Prostate gland (tissue), 2 donors: ENCODE data around the gene MEG3. TPM values are rescaled to one million over a fixed set of nuclear protein-coding genes. Genes with fewer than 3 reads are reported as not detected.

Experiments
- DNase-seq: peaks from one replicate; pipeline ENCODE4 v3.0.0-alpha.2; 2019; ENCODE audit warnings: low spot score
- H3K27ac ChIP-seq, 2 donors: fragments of 200-600 bp; sonication (generic); 2 replicates each; pipeline ENCODE4 v1.5.1; 2017 to 2019
- H3K27me3 ChIP-seq: fragments of 200-600 bp; sonication (generic); replicated peaks from 2 replicates; pipeline ENCODE4 v1.5.1; 2019; ENCODE audit not compliant: insufficient read depth
- H3K36me3 ChIP-seq, 2 donors: fragments of 200-600 bp; sonication (generic); 1 replicate in 1 of 2; 2 replicates in 1 of 2; pipeline versions ENCODE4 v1.5.1 to v1.8.1; 2017 to 2019
- H3K4me1 ChIP-seq: fragments of 200-600 bp; sonication (generic); replicated peaks from 2 replicates; pipeline ENCODE4 v1.5.1; 2019
- H3K4me3 ChIP-seq, 2 donors: fragments of 200-600 bp; sonication (generic); 2 replicates each; pipeline ENCODE4 v1.5.1; 2017 to 2019
- H3K9me3 ChIP-seq: fragments of 200-600 bp; sonication (generic); 2 replicates; pipeline ENCODE4 v1.5.1; 2017
- CTCF ChIP-seq, 4 experiments: fragments of 200-600 bp in 2 of 4; fragments of 450-650 bp in 2 of 4; sonication (generic) in 2 of 4; IDR thresholded peaks; 1 replicate in 3 of 4; 2 replicates in 1 of 4; pipeline ENCODE4 v1.5.1; 2016 to 2019; ENCODE audit warnings: antibody characterized with exemption in 4 of 4, mild to moderate bottlenecking in 2 of 4, moderate library complexity in 2 of 4
- POLR2A ChIP-seq: fragments of 450-650 bp; IDR thresholded peaks from one replicate; pipeline ENCODE4 v1.6.1; 2016; ENCODE audit warnings: antibody characterized with exemption, mild to moderate bottlenecking
- POLR2AphosphoS5 ChIP-seq: sonication (generic); formaldehyde crosslinking; IDR thresholded peaks from one replicate; pipeline ENCODE4 v1.6.1; 2017; ENCODE audit warnings: antibody characterized with exemption
- WGBS: methylation state at CpG from one replicate; pipeline ENCODE4 v1.1.5; 2018; 5-methylcytosine and 5-hydroxymethylcytosine counted together
- intact Hi-C: fragments of 100-400 bp; cut with DNase I; formaldehyde crosslinking; loops from one replicate; pipeline ENCODE4 v1.14.2; 2022
- total RNA-seq, 2 donors: library from RNA; depleted of rRNA; stranded (reverse); fragments of >200 nt; gene quantifications; one replicate each; pipeline ENCODE4 v1.1.0, GENCODE V29; 2016

Gene MEG3
- total RNA-seq, 2 donors from 2014 or later, result 21.9 to 135 TPM

- TF ChIP-seq POLR2A, result no peak
- TF ChIP-seq CTCF (IDR thresholded peaks at IDR 0.05), result no peak
- no peak for TF ChIP-seq POLR2AphosphoS5
- Histone ChIP-seq H3K36me3 (no peaks in the 10 kb centered on the region), H3K9me3 (no peaks in the 10 kb centered on the region), H3K4me1 (no peaks in the 10 kb centered on the region), H3K4me3 (no peak overlapping the region), H3K27ac (no peak overlapping the region), H3K27me3 (no peaks in the 10 kb centered on the region)
- intact Hi-C loops, result no loop called here
- 85% methylated on average over 9 of the region's 9 CpGs for WGBS
- DNase-seq, result no peak
Measured at GRCh38 chr14:100804558-100805309, 21.2 kb upstream of the MEG3 start.

DNA sequence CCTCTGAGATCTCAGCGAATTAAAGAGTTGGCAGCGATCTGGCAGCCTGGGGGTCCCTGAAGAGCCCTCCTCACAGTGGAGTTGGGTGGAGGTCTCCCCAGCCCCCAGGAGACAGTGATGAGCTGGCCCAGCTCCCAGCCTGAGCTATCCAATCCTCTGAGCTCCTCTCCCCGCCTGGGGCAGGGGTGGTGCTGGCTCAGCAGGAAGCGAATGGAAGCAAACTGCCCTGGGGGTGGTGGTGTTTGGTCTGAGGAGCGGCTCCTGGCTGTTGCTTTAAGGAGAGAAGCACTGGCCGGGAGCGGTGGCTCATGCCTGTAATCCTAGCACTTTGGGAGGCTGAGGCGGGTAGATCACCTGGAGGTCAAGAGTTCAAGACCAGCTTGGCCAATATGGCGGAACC lies 19.5 kb upstream of the MEG3 start:
- no peaks in the 10 kb centered on the region for H3K27me3 ChIP-seq
- no peak overlapping the region for H3K27ac ChIP-seq
- no peaks in the 10 kb centered on the region for H3K4me1 ChIP-seq
- no peak for DNase-seq
- H3K36me3 ChIP-seq, result no peaks in the 10 kb centered on the region
- H3K4me3 ChIP-seq, result no peak overlapping the region
- TF ChIP-seq CTCF (IDR thresholded peaks at IDR 0.05) (no peak), POLR2AphosphoS5 (no peak), POLR2A (no peak)
- 82% methylated on average over 9 of the region's 9 CpGs for WGBS
- no peaks in the 10 kb centered on the region for H3K9me3 ChIP-seq
- intact Hi-C loops, result no loop called here

- Histone ChIP-seq H3K9me3 (no peaks in the 10 kb centered on the region), H3K27ac (no peak overlapping the region), H3K36me3 (no peaks in the 10 kb centered on the region), H3K4me3 (no peak overlapping the region), H3K27me3 (no peaks in the 10 kb centered on the region), H3K4me1 (no peaks in the 10 kb centered on the region)
- no peak for DNase-seq
- intact Hi-C loops, result no loop called here
- TF ChIP-seq POLR2A (no peak), CTCF (IDR thresholded peaks at IDR 0.05) (no peak), POLR2AphosphoS5 (no peak)
- WGBS, result 89% methylated on average over 14 of the region's 14 CpGs
Measured at GRCh38 chr14:100807496-100807895, 18.4 kb upstream of the MEG3 start.

- no peak for DNase-seq
- intact Hi-C loops, result no loop called here
- Histone ChIP-seq H3K4me1 (no peaks in the 10 kb centered on the region), H3K27ac (no peak overlapping the region), H3K9me3 (no peaks in the 10 kb centered on the region), H3K4me3 (no peak overlapping the region), H3K36me3 (no peaks in the 10 kb centered on the region), H3K27me3 (no peaks in the 10 kb centered on the region)
- WGBS, result 82% methylated on average over 16 of the region's 16 CpGs
- TF ChIP-seq CTCF (IDR thresholded peaks at IDR 0.05) (no peak), POLR2AphosphoS5 (no peak), POLR2A (no peak)
Measured at GRCh38 chr14:100807979-100808734, 17.8 kb upstream of the MEG3 start.
